H1 (cell line): ENCODE measurements around the gene KCNT1. TPM values are rescaled to one million over a fixed set of nuclear protein-coding genes. Genes with fewer than 3 reads are reported as not detected.

ENCODE experiments used
- CTCF ChIA-PET: fragments of 300-600 bp; sonication (Branson Sonifier 250); formaldehyde crosslinking; loops from one replicate; lab custom pipeline; 2021; ENCODE audit not compliant: partially characterized antibody; lab: Charles Lee
- POLR2A ChIA-PET: fragments of 300-600 bp; sonication (Branson Sonifier 250); formaldehyde crosslinking; loops from one replicate; lab custom pipeline; 2021; ENCODE audit warnings: inconsistent platforms; ENCODE audit not compliant: partially characterized antibody; lab: Charles Lee
- DNase-seq, 2 experiments: peaks; one replicate each; pipeline versions ENCODE4 v3.0.0 to v3.0.0-alpha.2; 2010 to 2022; ENCODE audit warnings: low spot score in 2 of 2, low read depth in 1 of 2, mixed read lengths in 1 of 2
- FAIRE-seq: peaks from 2 replicates; lab custom pipeline; 2011; peaks lifted over from hg19 to GRCh38; lab: Jason Lieb, UNC
- H2AFZ ChIP-seq: 2 replicates; pipeline ENCODE4 v1.8.1; 2012; ENCODE audit warnings: low read length, inconsistent platforms
- H2AK5ac ChIP-seq: 2 replicates; pipeline ENCODE4 v1.6.1; 2013; ENCODE audit warnings: low read depth, low read length
- H2BK120ac ChIP-seq: replicated peaks from 2 replicates; pipeline ENCODE3; 2013; ENCODE audit warnings: low read depth, low read length, inconsistent platforms
- H2BK12ac ChIP-seq: 2 replicates; pipeline ENCODE4 v1.6.1; 2013; ENCODE audit warnings: low read depth, low read length
- H2BK15ac ChIP-seq: 2 replicates; pipeline ENCODE4 v1.6.1; 2013; ENCODE audit warnings: low read length
- H2BK20ac ChIP-seq: 2 replicates; pipeline ENCODE4 v1.6.1; 2013; ENCODE audit warnings: low read length
- H2BK5ac ChIP-seq: 2 replicates; pipeline ENCODE4 v1.6.1; 2013; ENCODE audit warnings: low read depth, low read length
- H3K14ac ChIP-seq: 2 replicates; pipeline ENCODE4 v1.6.1; 2013; ENCODE audit warnings: inconsistent platforms; ENCODE audit not compliant: insufficient read length
- H3K18ac ChIP-seq: 2 replicates; pipeline ENCODE4 v1.6.1; 2013; ENCODE audit warnings: low read length; ENCODE audit errors: extremely low read depth
- H3K23ac ChIP-seq: 2 replicates; pipeline ENCODE4 v1.6.1; 2013; ENCODE audit warnings: inconsistent platforms; ENCODE audit not compliant: insufficient read length
- H3K23me2 ChIP-seq: 2 replicates; pipeline ENCODE4 v1.6.1; 2013; ENCODE audit warnings: low read depth, low read length
- H3K27ac ChIP-seq: 2 replicates; pipeline ENCODE4 v1.6.1; 2011; ENCODE audit warnings: low read depth, low read length, inconsistent platforms
- H3K27me3 ChIP-seq, 4 experiments: replicated peaks in 1 of 4; 1 replicate in 1 of 4; 2 replicates in 3 of 4; pipeline versions ENCODE4 v1.6.1 to v1.8.1; 2011 to 2013; ENCODE audit warnings: low read length in 3 of 4, mild to moderate bottlenecking in 3 of 4, inconsistent platforms in 2 of 4, mixed read lengths in 2 of 4, moderate library complexity in 1 of 4; ENCODE audit not compliant: control insufficient read depth in 3 of 4, insufficient read depth in 3 of 4; ENCODE audit errors: extremely low read depth in 1 of 4
- H3K36me3 ChIP-seq, 4 experiments: 2 replicates each; pipeline versions ENCODE4 v1.6.1 to v1.8.1; 2011 to 2013; ENCODE audit warnings: mild to moderate bottlenecking in 4 of 4, low read length in 3 of 4, moderate library complexity in 2 of 4, control low read depth in 1 of 4, inconsistent platforms in 1 of 4; ENCODE audit not compliant: insufficient read depth in 4 of 4, control insufficient read depth in 2 of 4
- H3K4ac ChIP-seq: replicated peaks from 2 replicates; pipeline ENCODE3; 2013; ENCODE audit warnings: low read length, low read depth, mixed read lengths, inconsistent platforms; ENCODE audit not compliant: insufficient read length
- H3K4me1 ChIP-seq, 4 experiments: replicated peaks in 1 of 4; 1 replicate in 1 of 4; 2 replicates in 3 of 4; pipeline versions ENCODE4 v1.6.1 to v1.8.1; 2011 to 2013; ENCODE audit warnings: low read length in 3 of 4, inconsistent platforms in 2 of 4, mixed read lengths in 1 of 4; ENCODE audit not compliant: insufficient read depth in 4 of 4, control insufficient read depth in 3 of 4
- H3K4me2 ChIP-seq, 2 experiments: 2 replicates each; pipeline versions ENCODE4 v1.6.1 to v1.8.1; 2011 to 2013; ENCODE audit warnings: low read depth in 2 of 2, low read length in 2 of 2, control low read depth in 1 of 2, inconsistent platforms in 1 of 2, mild to moderate bottlenecking in 1 of 2; ENCODE audit not compliant: insufficient read depth in 1 of 2
- H3K4me3 ChIP-seq, 4 experiments: fragments of 200-600, 300-600 bp in 1 of 4; sonication (generic), shearing (Covaris generic), sonication (Bioruptor Twin) in 1 of 4; 2 replicates each; pipeline versions ENCODE4 v1.5.1 to v1.8.1; 2011 to 2016; ENCODE audit warnings: low read length in 4 of 4, low read depth in 3 of 4, control low read depth in 2 of 4, inconsistent platforms in 2 of 4, mild to moderate bottlenecking in 2 of 4, mixed read lengths in 1 of 4, moderate library complexity in 1 of 4; ENCODE audit not compliant: insufficient read depth in 2 of 4; ENCODE audit errors: extremely low read depth in 1 of 4
- H3K56ac ChIP-seq: replicated peaks from 2 replicates; pipeline ENCODE3; 2013; ENCODE audit warnings: low read depth, mild to moderate bottlenecking, mixed read lengths, low read length, inconsistent platforms; ENCODE audit not compliant: insufficient read length
- H3K79me1 ChIP-seq: 2 replicates; pipeline ENCODE4 v1.6.1; 2013; ENCODE audit warnings: low read depth, low read length, control low read depth
- H3K79me2 ChIP-seq, 2 experiments: 2 replicates each; pipeline versions ENCODE4 v1.6.1 to v1.8.1; 2012 to 2013; ENCODE audit warnings: low read length in 2 of 2, mild to moderate bottlenecking in 2 of 2, inconsistent platforms in 1 of 2; ENCODE audit not compliant: insufficient read depth in 2 of 2, control insufficient read depth in 1 of 2
- H3K9ac ChIP-seq, 4 experiments: replicated peaks in 1 of 4; 1 replicate in 1 of 4; 2 replicates in 3 of 4; pipeline versions ENCODE4 v1.6.1 to v1.8.1; 2011 to 2013; ENCODE audit warnings: low read depth in 3 of 4, low read length in 3 of 4, control low read depth in 2 of 4, mild to moderate bottlenecking in 2 of 4, moderate library complexity in 2 of 4, inconsistent platforms in 1 of 4; ENCODE audit errors: extremely low read depth in 1 of 4
- H3K9me3 ChIP-seq, 2 experiments: 2 replicates each; pipeline versions ENCODE4 v1.6.1 to v1.8.1; 2012 to 2013; ENCODE audit warnings: mild to moderate bottlenecking in 2 of 2, moderate library complexity in 2 of 2, control low read depth in 1 of 2, inconsistent platforms in 1 of 2, low read depth in 1 of 2, low read length in 1 of 2, mixed read lengths in 1 of 2; ENCODE audit not compliant: insufficient read depth in 2 of 2
- H4K20me1 ChIP-seq, 2 experiments: replicated peaks in 1 of 2; 2 replicates each; pipeline versions ENCODE3 to v1.8.1; 2011 to 2013; ENCODE audit warnings: inconsistent platforms in 2 of 2, low read length in 2 of 2, mild to moderate bottlenecking in 1 of 2; ENCODE audit not compliant: insufficient read depth in 2 of 2, control insufficient read depth in 1 of 2
- H4K5ac ChIP-seq: 2 replicates; pipeline ENCODE4 v1.6.1; 2013; ENCODE audit warnings: low read length, low read depth, mixed read lengths, inconsistent platforms; ENCODE audit not compliant: insufficient read length
- H4K8ac ChIP-seq: 2 replicates; pipeline ENCODE4 v1.8.0; 2013; ENCODE audit warnings: mild to moderate bottlenecking, moderate library complexity, low read length, inconsistent platforms; ENCODE audit not compliant: insufficient read depth; ENCODE audit errors: extremely low read depth
- H4K91ac ChIP-seq: replicated peaks from 2 replicates; pipeline ENCODE3; 2013; ENCODE audit warnings: low read length, mixed read lengths, inconsistent platforms; ENCODE audit not compliant: insufficient read length
- WGBS, 2 experiments: shearing (Covaris generic) in 1 of 2; methylation state at CpG; one replicate each; pipeline versions ENCODE4 v1.1.6 to v1.1.7; 2013 to 2015; ENCODE audit warnings: low lambda C conversion rate in 2 of 2, mixed read lengths in 2 of 2, inconsistent platforms in 1 of 2, low coverage in 1 of 2, missing lambda C conversion rate in 1 of 2; ENCODE audit not compliant: insufficient replicate concordance in 2 of 2, insufficient coverage in 1 of 2, insufficient read length in 1 of 2; ENCODE audit errors: extremely low coverage in 1 of 2, missing lambda C conversion rate in 1 of 2; 5-methylcytosine and 5-hydroxymethylcytosine counted together
- polyA plus RNA-seq, 7 experiments: library from polyadenylated mRNA; depleted of rRNA in 3 of 7; stranded (reverse) in 5 of 7; unstranded in 2 of 7; fragments of >200 nt in 5 of 7; fragments of 200-250 nt in 2 of 7; gene quantifications; 1 replicate in 5 of 7; 2 replicates in 1 of 7; 4 replicates in 1 of 7; pipeline versions ENCODE4 v1.2.1 to v1.2.3, GENCODE V29; 2011 to 2013; ENCODE audit warnings: missing spikeins in 2 of 7, mixed read lengths in 2 of 7
- total RNA-seq: library from RNA; stranded (reverse); fragmentation: NEBNext Ultra II Directional; extraction: Animal tissue kit (Norgen Biotek cat#: 25700); gene quantifications from 2 replicates; pipeline ENCODE4 v1.2.1, GENCODE V29; 2021

KCNT1 gene
- total and polyA plus RNA-seq, 2 of the 8 experiments (the other 6 are each of a cell fraction or from before 2014, with no cell fraction given): 0.13 to 0.20 TPM

- H3K4me3 ChIP-seq: no peak overlapping the region
- CTCF ChIA-PET: interaction anchor here (0.8 to 1.8 kb wide), 6 partner anchors 15 to 121 kb away, joined by 3 to 5 read pairs (median 3); no protein-coding TSS in a partner anchor
Observed at GRCh38 chr9:135676891-135677290, 25.1 kb upstream of the KCNT1 start.

More at GRCh38 chr9:135676891-135677290, 25.1 kb upstream of the KCNT1 start:
- no peaks in the 10 kb centered on the region for H3K79me1 ChIP-seq
- H3K23ac ChIP-seq: no peak overlapping the region
- no peaks in the 10 kb centered on the region for H3K23me2 ChIP-seq
- no peak for DNase-seq
- H3K4me1 ChIP-seq: peaks cover 0 to 13% (median 2%) of the 10 kb centered on the region in 4 experiments; a peak in 4 of 7 replicates
- H3K56ac ChIP-seq: no peak overlapping the region
- no peak overlapping the region for H2BK120ac ChIP-seq
- H3K18ac ChIP-seq: no peak overlapping the region; the same call in 1 of the 2 replicates
- H3K27me3 ChIP-seq: no peaks in the 10 kb centered on the region; a peak in 1 of 7 replicates
- H2AK5ac ChIP-seq: no peak overlapping the region
- no peak overlapping the region for H2BK5ac ChIP-seq
- no peak overlapping the region for H4K91ac ChIP-seq
- no peak overlapping the region for H3K9ac ChIP-seq
- no peaks in the 10 kb centered on the region for H4K20me1 ChIP-seq
- H3K4ac ChIP-seq: no peak overlapping the region
- H3K79me2 ChIP-seq: no peaks in the 10 kb centered on the region
- no peak overlapping the region for H3K14ac ChIP-seq
- POLR2A ChIA-PET: interaction anchor here (0.8 kb wide), 2 partner anchors 14 to 29 kb away, joined by 3 read pairs; no protein-coding TSS in a partner anchor
- no peak for FAIRE-seq
- no peak overlapping the region for H2AFZ ChIP-seq
- no peak overlapping the region for H2BK20ac ChIP-seq
- H2BK15ac ChIP-seq: no peak overlapping the region
- no peak overlapping the region for H3K4me2 ChIP-seq
- H3K36me3 ChIP-seq: no peaks in the 10 kb centered on the region
- peaks cover 3 to 5% of the 10 kb centered on the region in 2 experiments; a peak in 1 of 4 replicates for H3K9me3 ChIP-seq
- no peak overlapping the region for H3K27ac ChIP-seq
- no peak overlapping the region for H4K8ac ChIP-seq
- H4K5ac ChIP-seq: no peak overlapping the region
- no peak overlapping the region for H2BK12ac ChIP-seq
- WGBS, 2 experiments: 94% methylated on average over 12 of the region's 13 CpGs; no CpG with 5 or more reads in 1 of the 2 experiments
